Measurements from ENCODE around the gene MYH11. TPM values are rescaled to one million over a fixed set of nuclear protein-coding genes. Genes with fewer than 3 reads are reported as not detected.
"Not testable (repeated sequence)": the region's sequence is repeated elsewhere in the genome, so short reads cannot be mapped to it uniquely, and the experiment has no call there.

MYH11 gene
- total RNA-seq, 1 donor from 2014 or later: not detected

GRCh38 chr16:15870011-15870410, 13.2 kb upstream of the MYH11 start:
- DNase-seq (ENCODE audit: low spot score): no peak
- Mint-ChIP-seq H3K4me1 (ENCODE audit: low read depth) (peaks cover 6% of the 10 kb centered on the region), H3K4me3 (no peak overlapping the region), H3K9me3 (no peaks in the 10 kb centered on the region), H3K36me3 (ENCODE audit: low read depth) (peaks cover 34% of the 10 kb centered on the region), H3K27ac (no peak overlapping the region), H3K27me3 (ENCODE audit: insufficient read depth) (no peaks in the 10 kb centered on the region)
- intact Hi-C loops (cut with micrococcal nuclease): no loop called here

- no peaks in the 10 kb centered on the region for H3K9me3 Mint-ChIP-seq
- intact Hi-C loops (cut with micrococcal nuclease): no loop called here
- no peak overlapping the region for H3K4me3 Mint-ChIP-seq
- no peaks in the 10 kb centered on the region for H3K4me1 Mint-ChIP-seq (ENCODE audit: low read depth)
- no peak for DNase-seq (ENCODE audit: low spot score)
- H3K27me3 Mint-ChIP-seq (ENCODE audit: insufficient read depth): peaks cover 3% of the 10 kb centered on the region
- peaks cover 24% of the 10 kb centered on the region for H3K36me3 Mint-ChIP-seq (ENCODE audit: low read depth)
- H3K27ac Mint-ChIP-seq: no peak overlapping the region
Observed at GRCh38 chr16:15866451-15866850, 9.6 kb upstream of the MYH11 start.

- peaks cover 24% of the 10 kb centered on the region for H3K36me3 Mint-ChIP-seq (ENCODE audit: low read depth)
- H3K27ac Mint-ChIP-seq: no peak overlapping the region
- no peaks in the 10 kb centered on the region for H3K9me3 Mint-ChIP-seq
- intact Hi-C loops (cut with micrococcal nuclease): no loop called here
- peaks cover 4% of the 10 kb centered on the region for H3K27me3 Mint-ChIP-seq (ENCODE audit: insufficient read depth)
- no peaks in the 10 kb centered on the region for H3K4me1 Mint-ChIP-seq (ENCODE audit: low read depth)
- DNase-seq (ENCODE audit: low spot score): no peak
- no peak overlapping the region for H3K4me3 Mint-ChIP-seq
Observed at GRCh38 chr16:15865742-15866141, 8.9 kb upstream of the MYH11 start.

GRCh38 chr16:15864939-15865338, 8.1 kb upstream of the MYH11 start:
- no peaks in the 10 kb centered on the region for H3K4me1 Mint-ChIP-seq (ENCODE audit: low read depth)
- H3K27ac Mint-ChIP-seq: no peak overlapping the region
- DNase-seq (ENCODE audit: low spot score): no peak
- H3K9me3 Mint-ChIP-seq: no peaks in the 10 kb centered on the region
- intact Hi-C loops (cut with micrococcal nuclease): no loop called here
- H3K4me3 Mint-ChIP-seq: no peak overlapping the region
- peaks cover 20% of the 10 kb centered on the region for H3K36me3 Mint-ChIP-seq (ENCODE audit: low read depth)
- H3K27me3 Mint-ChIP-seq (ENCODE audit: insufficient read depth): peaks cover 4% of the 10 kb centered on the region

GRCh38 chr16:15861996-15862395, 5.2 kb upstream of the MYH11 start:
- intact Hi-C loops (cut with micrococcal nuclease): no loop called here
- DNase-seq (ENCODE audit: low spot score): no peak
- Mint-ChIP-seq H3K4me1 (ENCODE audit: low read depth) (peaks cover 7% of the 10 kb centered on the region), H3K27me3 (ENCODE audit: insufficient read depth) (peaks cover 18% of the 10 kb centered on the region), H3K9me3 (no peaks in the 10 kb centered on the region), H3K36me3 (ENCODE audit: low read depth) (peaks cover 10% of the 10 kb centered on the region), H3K4me3 (no peak overlapping the region), H3K27ac (no peak overlapping the region)

GRCh38 chr16:15858921-15859668, 2.3 kb upstream of the MYH11 start:
- peaks cover 39% of the 10 kb centered on the region for H3K27me3 Mint-ChIP-seq (ENCODE audit: insufficient read depth)
- intact Hi-C loops (cut with micrococcal nuclease): no loop called here
- peaks cover 7% of the 10 kb centered on the region for H3K4me1 Mint-ChIP-seq (ENCODE audit: low read depth)
- H3K9me3 Mint-ChIP-seq: no peaks in the 10 kb centered on the region
- no peak overlapping the region for H3K4me3 Mint-ChIP-seq
- DNase-seq (ENCODE audit: low spot score): no peak
- no peak overlapping the region for H3K27ac Mint-ChIP-seq
- no peaks in the 10 kb centered on the region for H3K36me3 Mint-ChIP-seq (ENCODE audit: low read depth)

- DNase-seq (ENCODE audit: low spot score): no peak
- peaks cover 39% of the 10 kb centered on the region for H3K27me3 Mint-ChIP-seq (ENCODE audit: insufficient read depth)
- H3K27ac Mint-ChIP-seq: no peak overlapping the region
- no peaks in the 10 kb centered on the region for H3K9me3 Mint-ChIP-seq
- intact Hi-C loops (cut with micrococcal nuclease): no loop called here
- peaks cover 7% of the 10 kb centered on the region for H3K4me1 Mint-ChIP-seq (ENCODE audit: low read depth)
- peak overlapping the region; percentile 54 for H3K4me3 Mint-ChIP-seq
- H3K36me3 Mint-ChIP-seq (ENCODE audit: low read depth): no peaks in the 10 kb centered on the region
Observed at GRCh38 chr16:15857724-15858560, 1.1 kb upstream of the MYH11 start.

- no peak overlapping the region for H3K4me3 Mint-ChIP-seq
- no peaks in the 10 kb centered on the region for H3K9me3 Mint-ChIP-seq
- DNase-seq (ENCODE audit: low spot score): no peak
- peaks cover 7% of the 10 kb centered on the region for H3K4me1 Mint-ChIP-seq (ENCODE audit: low read depth)
- no peak overlapping the region for H3K27ac Mint-ChIP-seq
- intact Hi-C loops (cut with micrococcal nuclease): no loop called here
- no peaks in the 10 kb centered on the region for H3K36me3 Mint-ChIP-seq (ENCODE audit: low read depth)
- peaks cover 40% of the 10 kb centered on the region for H3K27me3 Mint-ChIP-seq (ENCODE audit: insufficient read depth)
Observed at GRCh38 chr16:15856182-15856581, 646 bp downstream of the MYH11 start.

GRCh38 chr16:15855704-15856003, 1.2 kb downstream of the MYH11 start:
- intact Hi-C loops (cut with micrococcal nuclease): no loop called here
- Mint-ChIP-seq H3K27ac (no peak overlapping the region), H3K4me3 (no peak overlapping the region), H3K9me3 (no peaks in the 10 kb centered on the region), H3K27me3 (ENCODE audit: insufficient read depth) (peaks cover 40% of the 10 kb centered on the region), H3K36me3 (ENCODE audit: low read depth) (no peaks in the 10 kb centered on the region), H3K4me1 (ENCODE audit: low read depth) (peaks cover 7% of the 10 kb centered on the region)
- no peak for DNase-seq (ENCODE audit: low spot score)

- Mint-ChIP-seq H3K9me3 (no peaks in the 10 kb centered on the region), H3K4me1 (ENCODE audit: low read depth) (peaks cover 7% of the 10 kb centered on the region), H3K27me3 (ENCODE audit: insufficient read depth) (peaks cover 40% of the 10 kb centered on the region), H3K4me3 (no peak overlapping the region), H3K36me3 (ENCODE audit: low read depth) (no peaks in the 10 kb centered on the region), H3K27ac (no peak overlapping the region)
- DNase-seq (ENCODE audit: low spot score): no peak
- intact Hi-C loops (cut with micrococcal nuclease): no loop called here
Observed at GRCh38 chr16:15854906-15855703, 1.7 kb downstream of the MYH11 start.

GRCh38 chr16:15854061-15854460, 2.8 kb downstream of the MYH11 start:
- Mint-ChIP-seq H3K9me3 (no peaks in the 10 kb centered on the region), H3K4me3 (no peak overlapping the region), H3K36me3 (ENCODE audit: low read depth) (no peaks in the 10 kb centered on the region), H3K27me3 (ENCODE audit: insufficient read depth) (peaks cover 40% of the 10 kb centered on the region), H3K4me1 (ENCODE audit: low read depth) (peaks cover 7% of the 10 kb centered on the region), H3K27ac (no peak overlapping the region)
- intact Hi-C loops (cut with micrococcal nuclease): no loop called here
- no peak for DNase-seq (ENCODE audit: low spot score)

- H3K4me1 Mint-ChIP-seq (ENCODE audit: low read depth): peaks cover 6% of the 10 kb centered on the region
- H3K9me3 Mint-ChIP-seq: no peaks in the 10 kb centered on the region
- H3K36me3 Mint-ChIP-seq (ENCODE audit: low read depth): no peaks in the 10 kb centered on the region
- no peak overlapping the region for H3K4me3 Mint-ChIP-seq
- H3K27ac Mint-ChIP-seq: no peak overlapping the region
- no peak for DNase-seq (ENCODE audit: low spot score)
- peaks cover 36% of the 10 kb centered on the region for H3K27me3 Mint-ChIP-seq (ENCODE audit: insufficient read depth)
- intact Hi-C loops (cut with micrococcal nuclease): no loop called here
Observed at GRCh38 chr16:15853021-15853420, 3.8 kb downstream of the MYH11 start.

GRCh38 chr16:15850555-15850954, 6.3 kb downstream of the MYH11 start:
- H3K9me3 Mint-ChIP-seq; H3K4me1 Mint-ChIP-seq (ENCODE audit: low read depth); intact Hi-C loops (cut with micrococcal nuclease); H3K36me3 Mint-ChIP-seq (ENCODE audit: low read depth); DNase-seq (ENCODE audit: low spot score); H3K4me3 Mint-ChIP-seq; H3K27ac Mint-ChIP-seq: not testable (repeated sequence)
- peaks cover 21% of the 10 kb centered on the region for H3K27me3 Mint-ChIP-seq (ENCODE audit: insufficient read depth)
